ENCODE measurements around the gene EFHC1. TPM values are rescaled to one million over a fixed set of nuclear protein-coding genes. Genes with fewer than 3 reads are reported as not detected.

EFHC1 gene
- total RNA-seq, 1 experiment from 2014 or later: 15.5 TPM

DNA sequence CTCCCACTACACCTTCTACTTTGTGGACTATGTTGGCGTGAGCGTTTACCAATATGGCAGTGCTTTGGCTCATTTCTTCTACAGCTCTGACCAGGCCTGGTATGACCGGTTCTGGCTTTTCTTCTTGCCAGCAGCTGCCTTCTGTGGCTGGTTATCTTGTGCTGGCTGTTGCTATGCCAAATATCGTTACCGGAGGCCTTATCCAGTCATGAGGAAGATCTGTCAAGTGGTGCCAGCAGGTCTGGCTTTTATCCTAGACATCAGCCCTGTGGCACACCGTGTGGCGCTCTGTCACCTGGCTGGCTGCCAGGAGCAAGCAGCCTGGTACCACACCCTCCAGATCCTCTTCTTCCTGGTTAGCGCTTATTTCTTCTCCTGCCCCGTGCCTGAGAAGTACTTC is 16.5 kb upstream of the EFHC1 start:
- POLR2A ChIA-PET: no interaction called here
- Mint-ChIP-seq H3K36me3 (peaks cover 6% of the 10 kb centered on the region; the same call in 1 of the 2 replicates), H3K4me1 (peaks cover 19% of the 10 kb centered on the region), H3K27ac (no peak overlapping the region), H3K27me3 (ENCODE audit: low read depth) (no peaks in the 10 kb centered on the region), H3K9me3 (no peaks in the 10 kb centered on the region), H3K4me3 (no peak overlapping the region)
- CTCF ChIA-PET: no interaction called here
- TF ChIP-seq HMGA2 (CRISPR knock-in tag; IDR thresholded peaks at IDR 0.05) (no peak), EMX1 (CRISPR knock-in tag; IDR thresholded peaks at IDR 0.05) (no peak)
- TF ChIP-seq, protein P1, sequence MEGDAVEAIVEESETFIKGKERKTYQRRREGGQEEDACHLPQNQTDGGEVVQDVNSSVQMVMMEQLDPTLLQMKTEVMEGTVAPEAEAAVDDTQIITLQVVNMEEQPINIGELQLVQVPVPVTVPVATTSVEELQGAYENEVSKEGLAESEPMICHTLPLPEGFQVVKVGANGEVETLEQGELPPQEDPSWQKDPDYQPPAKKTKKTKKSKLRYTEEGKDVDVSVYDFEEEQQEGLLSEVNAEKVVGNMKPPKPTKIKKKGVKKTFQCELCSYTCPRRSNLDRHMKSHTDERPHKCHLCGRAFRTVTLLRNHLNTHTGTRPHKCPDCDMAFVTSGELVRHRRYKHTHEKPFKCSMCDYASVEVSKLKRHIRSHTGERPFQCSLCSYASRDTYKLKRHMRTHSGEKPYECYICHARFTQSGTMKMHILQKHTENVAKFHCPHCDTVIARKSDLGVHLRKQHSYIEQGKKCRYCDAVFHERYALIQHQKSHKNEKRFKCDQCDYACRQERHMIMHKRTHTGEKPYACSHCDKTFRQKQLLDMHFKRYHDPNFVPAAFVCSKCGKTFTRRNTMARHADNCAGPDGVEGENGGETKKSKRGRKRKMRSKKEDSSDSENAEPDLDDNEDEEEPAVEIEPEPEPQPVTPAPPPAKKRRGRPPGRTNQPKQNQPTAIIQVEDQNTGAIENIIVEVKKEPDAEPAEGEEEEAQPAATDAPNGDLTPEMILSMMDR (IDR thresholded peaks at IDR 0.05): no peak
- TF ChIP-seq, protein P2, sequence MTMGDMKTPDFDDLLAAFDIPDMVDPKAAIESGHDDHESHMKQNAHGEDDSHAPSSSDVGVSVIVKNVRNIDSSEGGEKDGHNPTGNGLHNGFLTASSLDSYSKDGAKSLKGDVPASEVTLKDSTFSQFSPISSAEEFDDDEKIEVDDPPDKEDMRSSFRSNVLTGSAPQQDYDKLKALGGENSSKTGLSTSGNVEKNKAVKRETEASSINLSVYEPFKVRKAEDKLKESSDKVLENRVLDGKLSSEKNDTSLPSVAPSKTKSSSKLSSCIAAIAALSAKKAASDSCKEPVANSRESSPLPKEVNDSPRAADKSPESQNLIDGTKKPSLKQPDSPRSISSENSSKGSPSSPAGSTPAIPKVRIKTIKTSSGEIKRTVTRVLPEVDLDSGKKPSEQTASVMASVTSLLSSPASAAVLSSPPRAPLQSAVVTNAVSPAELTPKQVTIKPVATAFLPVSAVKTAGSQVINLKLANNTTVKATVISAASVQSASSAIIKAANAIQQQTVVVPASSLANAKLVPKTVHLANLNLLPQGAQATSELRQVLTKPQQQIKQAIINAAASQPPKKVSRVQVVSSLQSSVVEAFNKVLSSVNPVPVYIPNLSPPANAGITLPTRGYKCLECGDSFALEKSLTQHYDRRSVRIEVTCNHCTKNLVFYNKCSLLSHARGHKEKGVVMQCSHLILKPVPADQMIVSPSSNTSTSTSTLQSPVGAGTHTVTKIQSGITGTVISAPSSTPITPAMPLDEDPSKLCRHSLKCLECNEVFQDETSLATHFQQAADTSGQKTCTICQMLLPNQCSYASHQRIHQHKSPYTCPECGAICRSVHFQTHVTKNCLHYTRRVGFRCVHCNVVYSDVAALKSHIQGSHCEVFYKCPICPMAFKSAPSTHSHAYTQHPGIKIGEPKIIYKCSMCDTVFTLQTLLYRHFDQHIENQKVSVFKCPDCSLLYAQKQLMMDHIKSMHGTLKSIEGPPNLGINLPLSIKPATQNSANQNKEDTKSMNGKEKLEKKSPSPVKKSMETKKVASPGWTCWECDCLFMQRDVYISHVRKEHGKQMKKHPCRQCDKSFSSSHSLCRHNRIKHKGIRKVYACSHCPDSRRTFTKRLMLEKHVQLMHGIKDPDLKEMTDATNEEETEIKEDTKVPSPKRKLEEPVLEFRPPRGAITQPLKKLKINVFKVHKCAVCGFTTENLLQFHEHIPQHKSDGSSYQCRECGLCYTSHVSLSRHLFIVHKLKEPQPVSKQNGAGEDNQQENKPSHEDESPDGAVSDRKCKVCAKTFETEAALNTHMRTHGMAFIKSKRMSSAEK (CRISPR knock-in tag; IDR thresholded peaks at IDR 0.05; ENCODE audit: borderline replicate concordance): no peak
- TF ChIP-seq, protein P3, sequence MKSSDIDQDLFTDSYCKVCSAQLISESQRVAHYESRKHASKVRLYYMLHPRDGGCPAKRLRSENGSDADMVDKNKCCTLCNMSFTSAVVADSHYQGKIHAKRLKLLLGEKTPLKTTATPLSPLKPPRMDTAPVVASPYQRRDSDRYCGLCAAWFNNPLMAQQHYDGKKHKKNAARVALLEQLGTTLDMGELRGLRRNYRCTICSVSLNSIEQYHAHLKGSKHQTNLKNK (CRISPR knock-in tag; IDR thresholded peaks at IDR 0.05): no peak
- no peak for DNase-seq (ENCODE audit: low spot score)
- ATAC-seq: no peak

DNA sequence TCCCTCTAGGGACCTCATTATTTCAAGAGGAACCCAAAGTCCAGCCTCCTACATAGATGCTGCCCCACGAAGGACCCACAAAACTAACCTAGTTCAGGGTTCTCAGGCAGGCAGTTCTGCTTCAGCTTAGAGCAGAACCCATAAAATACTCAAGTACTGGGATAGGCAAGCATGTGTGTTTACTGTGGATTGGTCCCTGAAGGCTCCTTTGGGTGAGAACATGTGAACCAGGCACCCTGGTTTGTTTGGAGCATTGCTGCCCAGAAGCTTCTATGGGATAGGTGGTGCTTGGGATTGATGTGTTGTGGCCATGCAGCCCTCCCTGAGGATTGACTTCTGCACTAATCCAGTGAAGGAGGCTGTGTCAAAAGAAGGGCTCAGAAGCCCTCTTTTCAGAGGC is 14.9 kb upstream of the EFHC1 start:
- Mint-ChIP-seq H3K4me1 (peaks cover 6% of the 10 kb centered on the region), H3K27ac (no peak overlapping the region), H3K9me3 (no peaks in the 10 kb centered on the region), H3K36me3 (peaks cover 6% of the 10 kb centered on the region; the same call in 1 of the 2 replicates), H3K4me3 (no peak overlapping the region), H3K27me3 (ENCODE audit: low read depth) (no peaks in the 10 kb centered on the region)
- DNase-seq (ENCODE audit: low spot score): no peak
- ChIA-PET CTCF (no interaction called here), POLR2A (no interaction called here)
- no peak for ATAC-seq
- TF ChIP-seq, protein P4, sequence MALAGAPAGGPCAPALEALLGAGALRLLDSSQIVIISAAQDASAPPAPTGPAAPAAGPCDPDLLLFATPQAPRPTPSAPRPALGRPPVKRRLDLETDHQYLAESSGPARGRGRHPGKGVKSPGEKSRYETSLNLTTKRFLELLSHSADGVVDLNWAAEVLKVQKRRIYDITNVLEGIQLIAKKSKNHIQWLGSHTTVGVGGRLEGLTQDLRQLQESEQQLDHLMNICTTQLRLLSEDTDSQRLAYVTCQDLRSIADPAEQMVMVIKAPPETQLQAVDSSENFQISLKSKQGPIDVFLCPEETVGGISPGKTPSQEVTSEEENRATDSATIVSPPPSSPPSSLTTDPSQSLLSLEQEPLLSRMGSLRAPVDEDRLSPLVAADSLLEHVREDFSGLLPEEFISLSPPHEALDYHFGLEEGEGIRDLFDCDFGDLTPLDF (CRISPR knock-in tag; IDR thresholded peaks at IDR 0.05): no peak
- TF ChIP-seq, protein P5, sequence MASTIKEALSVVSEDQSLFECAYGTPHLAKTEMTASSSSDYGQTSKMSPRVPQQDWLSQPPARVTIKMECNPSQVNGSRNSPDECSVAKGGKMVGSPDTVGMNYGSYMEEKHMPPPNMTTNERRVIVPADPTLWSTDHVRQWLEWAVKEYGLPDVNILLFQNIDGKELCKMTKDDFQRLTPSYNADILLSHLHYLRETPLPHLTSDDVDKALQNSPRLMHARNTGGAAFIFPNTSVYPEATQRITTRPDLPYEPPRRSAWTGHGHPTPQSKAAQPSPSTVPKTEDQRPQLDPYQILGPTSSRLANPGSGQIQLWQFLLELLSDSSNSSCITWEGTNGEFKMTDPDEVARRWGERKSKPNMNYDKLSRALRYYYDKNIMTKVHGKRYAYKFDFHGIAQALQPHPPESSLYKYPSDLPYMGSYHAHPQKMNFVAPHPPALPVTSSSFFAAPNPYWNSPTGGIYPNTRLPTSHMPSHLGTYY (CRISPR knock-in tag; IDR thresholded peaks at IDR 0.05): no peak
- TF ChIP-seq NFE2L1 (CRISPR knock-in tag; IDR thresholded peaks at IDR 0.05) (no peak), NR1H2 (CRISPR knock-in tag; IDR thresholded peaks at IDR 0.05) (no peak), FOXP1 (CRISPR knock-in tag; IDR thresholded peaks at IDR 0.05; ENCODE audit: borderline replicate concordance) (no peak)
- TF ChIP-seq, protein P6, sequence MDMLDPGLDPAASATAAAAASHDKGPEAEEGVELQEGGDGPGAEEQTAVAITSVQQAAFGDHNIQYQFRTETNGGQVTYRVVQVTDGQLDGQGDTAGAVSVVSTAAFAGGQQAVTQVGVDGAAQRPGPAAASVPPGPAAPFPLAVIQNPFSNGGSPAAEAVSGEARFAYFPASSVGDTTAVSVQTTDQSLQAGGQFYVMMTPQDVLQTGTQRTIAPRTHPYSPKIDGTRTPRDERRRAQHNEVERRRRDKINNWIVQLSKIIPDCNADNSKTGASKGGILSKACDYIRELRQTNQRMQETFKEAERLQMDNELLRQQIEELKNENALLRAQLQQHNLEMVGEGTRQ (CRISPR knock-in tag; IDR thresholded peaks at IDR 0.05): no peak
- TF ChIP-seq, protein P2 (CRISPR knock-in tag; IDR thresholded peaks at IDR 0.05; ENCODE audit: borderline replicate concordance): no peak
- TF ChIP-seq, protein P7, sequence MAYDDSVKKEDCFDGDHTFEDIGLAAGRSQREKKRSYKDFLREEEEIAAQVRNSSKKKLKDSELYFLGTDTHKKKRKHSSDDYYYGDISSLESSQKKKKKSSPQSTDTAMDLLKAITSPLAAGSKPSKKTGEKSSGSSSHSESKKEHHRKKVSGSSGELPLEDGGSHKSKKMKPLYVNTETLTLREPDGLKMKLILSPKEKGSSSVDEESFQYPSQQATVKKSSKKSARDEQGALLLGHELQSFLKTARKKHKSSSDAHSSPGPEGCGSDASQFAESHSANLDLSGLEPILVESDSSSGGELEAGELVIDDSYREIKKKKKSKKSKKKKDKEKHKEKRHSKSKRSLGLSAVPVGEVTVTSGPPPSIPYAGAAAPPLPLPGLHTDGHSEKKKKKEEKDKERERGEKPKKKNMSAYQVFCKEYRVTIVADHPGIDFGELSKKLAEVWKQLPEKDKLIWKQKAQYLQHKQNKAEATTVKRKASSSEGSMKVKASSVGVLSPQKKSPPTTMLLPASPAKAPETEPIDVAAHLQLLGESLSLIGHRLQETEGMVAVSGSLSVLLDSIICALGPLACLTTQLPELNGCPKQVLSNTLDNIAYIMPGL (CRISPR knock-in tag; IDR thresholded peaks at IDR 0.05): no peak

Measured in WTC11 (cell line).